ENCODE results near the gene TM9SF4.

DNA sequence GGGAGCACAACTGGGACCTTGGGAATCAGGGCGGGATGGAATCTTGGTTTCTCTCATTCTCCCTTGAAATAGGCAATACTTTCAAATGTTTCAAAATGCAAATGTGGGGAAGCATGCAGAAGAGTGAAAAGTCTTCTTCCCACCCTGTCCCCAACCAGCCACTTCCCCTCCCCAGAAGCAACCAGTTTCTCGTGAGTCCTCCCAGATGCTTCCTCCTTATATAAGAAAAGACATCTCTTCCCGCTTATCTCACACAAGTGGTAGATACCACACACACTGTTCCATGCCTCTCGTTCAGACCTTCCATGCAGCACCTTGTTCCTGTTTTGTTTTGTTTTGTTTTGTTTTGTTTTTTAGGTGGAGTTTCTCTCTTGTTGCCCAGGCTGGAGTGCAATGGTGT lies 32.3 kb upstream of the TM9SF4 start:
- TF ChIP-seq EP300 (IDR thresholded peaks at IDR 0.05; ENCODE audit: low read depth) (no peak), POLR2A (IDR thresholded peaks at IDR 0.05) (no peak)
- TF ChIP-seq, protein P1, sequence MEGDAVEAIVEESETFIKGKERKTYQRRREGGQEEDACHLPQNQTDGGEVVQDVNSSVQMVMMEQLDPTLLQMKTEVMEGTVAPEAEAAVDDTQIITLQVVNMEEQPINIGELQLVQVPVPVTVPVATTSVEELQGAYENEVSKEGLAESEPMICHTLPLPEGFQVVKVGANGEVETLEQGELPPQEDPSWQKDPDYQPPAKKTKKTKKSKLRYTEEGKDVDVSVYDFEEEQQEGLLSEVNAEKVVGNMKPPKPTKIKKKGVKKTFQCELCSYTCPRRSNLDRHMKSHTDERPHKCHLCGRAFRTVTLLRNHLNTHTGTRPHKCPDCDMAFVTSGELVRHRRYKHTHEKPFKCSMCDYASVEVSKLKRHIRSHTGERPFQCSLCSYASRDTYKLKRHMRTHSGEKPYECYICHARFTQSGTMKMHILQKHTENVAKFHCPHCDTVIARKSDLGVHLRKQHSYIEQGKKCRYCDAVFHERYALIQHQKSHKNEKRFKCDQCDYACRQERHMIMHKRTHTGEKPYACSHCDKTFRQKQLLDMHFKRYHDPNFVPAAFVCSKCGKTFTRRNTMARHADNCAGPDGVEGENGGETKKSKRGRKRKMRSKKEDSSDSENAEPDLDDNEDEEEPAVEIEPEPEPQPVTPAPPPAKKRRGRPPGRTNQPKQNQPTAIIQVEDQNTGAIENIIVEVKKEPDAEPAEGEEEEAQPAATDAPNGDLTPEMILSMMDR (IDR thresholded peaks at IDR 0.05) = no peak

All from transverse colon (tissue), 3 donors.